Keratinocyte (primary cell): ENCODE results near the gene FAM83G. TPM values are rescaled to one million over a fixed set of nuclear protein-coding genes. Genes with fewer than 3 reads are reported as not detected.

Source experiments
- DNase-seq: peaks from one replicate; pipeline ENCODE4 v3.0.0-alpha.2; 2011; ENCODE audit warnings: low read depth, missing footprints, low spot score
- FAIRE-seq: peaks from 2 replicates; lab custom pipeline; 2011; peaks lifted over from hg19 to GRCh38; lab: Jason Lieb, UNC
- H2AFZ ChIP-seq: 2 replicates; pipeline ENCODE4 v1.6.0; 2012; ENCODE audit warnings: low read length, control low read depth, inconsistent platforms; ENCODE audit not compliant: control insufficient read depth
- H3K27ac ChIP-seq: 2 replicates; pipeline ENCODE4 v1.5.1; 2011; ENCODE audit warnings: low read length; ENCODE audit not compliant: control insufficient read depth, insufficient read depth
- H3K27me3 ChIP-seq: 3 replicates; pipeline ENCODE4 v1.6.0; 2011; ENCODE audit warnings: low read length; ENCODE audit not compliant: control insufficient read depth, insufficient read depth; ENCODE audit errors: extremely low read depth
- H3K36me3 ChIP-seq, 2 experiments: 2 replicates in 1 of 2; 3 replicates in 1 of 2; pipeline ENCODE4 v1.5.1; 2011; ENCODE audit warnings: low read length in 2 of 2, mild to moderate bottlenecking in 1 of 2; ENCODE audit not compliant: control insufficient read depth in 2 of 2, insufficient read depth in 2 of 2; ENCODE audit errors: extremely low read depth in 1 of 2
- H3K4me1 ChIP-seq: 3 replicates; pipeline ENCODE4 v1.5.1; 2011; ENCODE audit warnings: low read length; ENCODE audit not compliant: control insufficient read depth, insufficient read depth; ENCODE audit errors: extremely low read depth
- H3K4me2 ChIP-seq: 3 replicates; pipeline ENCODE4 v1.6.0; 2011; ENCODE audit warnings: low read depth, low read length; ENCODE audit not compliant: control insufficient read depth, insufficient read depth; ENCODE audit errors: extremely low read depth
- H3K4me3 ChIP-seq, 3 experiments: fragments of 200-600 bp in 1 of 3; sonication (generic) in 1 of 3; 2 replicates in 2 of 3; 3 replicates in 1 of 3; pipeline ENCODE4 v1.5.1; 2011 to 2016; ENCODE audit warnings: low read length in 3 of 3, mild to moderate bottlenecking in 3 of 3, control low read depth in 2 of 3, inconsistent platforms in 1 of 3, low read depth in 1 of 3, mixed read lengths in 1 of 3, mixed run types in 1 of 3, moderate library complexity in 1 of 3; ENCODE audit not compliant: control insufficient read depth in 2 of 3, insufficient read depth in 2 of 3; ENCODE audit errors: extremely low read depth in 1 of 3
- H3K79me2 ChIP-seq: 2 replicates; pipeline ENCODE4 v1.6.0; 2012; ENCODE audit warnings: low read length; ENCODE audit not compliant: control insufficient read depth, insufficient read depth
- H3K9ac ChIP-seq: 3 replicates; pipeline ENCODE4 v1.6.0; 2011; ENCODE audit warnings: low read length; ENCODE audit not compliant: control insufficient read depth, insufficient read depth; ENCODE audit errors: extremely low read depth
- H3K9me1 ChIP-seq: 3 replicates; pipeline ENCODE4 v1.6.0; 2011; ENCODE audit warnings: low read length; ENCODE audit not compliant: control insufficient read depth, insufficient read depth; ENCODE audit errors: extremely low read depth
- H3K9me3 ChIP-seq: 2 replicates; pipeline ENCODE4 v1.5.1; 2012; ENCODE audit warnings: low read depth, low read length; ENCODE audit not compliant: control insufficient read depth
- H4K20me1 ChIP-seq: 3 replicates; pipeline ENCODE4 v1.6.0; 2011; ENCODE audit warnings: low read length; ENCODE audit not compliant: control insufficient read depth, insufficient read depth; ENCODE audit errors: extremely low read depth
- EZH2 ChIP-seq: IDR thresholded peaks from one replicate; pipeline ENCODE4 v1.6.1; 2012; ENCODE audit warnings: inconsistent platforms, mild to moderate bottlenecking, low read length, moderate library complexity
- dilution Hi-C: fragments of 300-500 bp; cut with MboI; formaldehyde crosslinking; loops from one replicate; pipeline ENCODE4 v1.7.0; 2020; ENCODE audit warnings: low sequenced_read_pairs; ENCODE audit not compliant: extremely low pct_ligation_motif_present
- polyA plus RNA-seq, 5 experiments: library from polyadenylated mRNA; depleted of rRNA in 3 of 5; stranded (reverse) in 3 of 5; stranded (forward) in 1 of 5; unstranded in 1 of 5; fragments of >200 nt; gene quantifications; 1 replicate in 1 of 5; 2 replicates in 3 of 5; 3 replicates in 1 of 5; pipeline versions ENCODE4 v1.2.1 to v1.2.3, GENCODE V29; 2011 to 2012; ENCODE audit warnings: missing spikeins in 2 of 5, low read depth in 1 of 5, low replicate concordance in 1 of 5
- small RNA-seq, 3 experiments: library from RNA; depleted of rRNA; stranded (forward); fragments of <200 nt; gene quantifications; one replicate each; pipeline ENCODE3, GENCODE V24; 2012; ENCODE audit warnings: low read depth in 3 of 3, low replicate concordance in 1 of 3; ENCODE audit not compliant: insufficient read length in 3 of 3
- TF ChIP-seq, protein P1 (sequence below), 3 experiments: IDR thresholded peaks in 1 of 3; conservative IDR thresholded peaks in 1 of 3; optimal IDR thresholded peaks in 1 of 3; 2 replicates in 2 of 3; 3 replicates in 1 of 3; pipeline versions ENCODE3 to v1.5.1; 2011; ENCODE audit warnings: low read length in 3 of 3, mild to moderate bottlenecking in 3 of 3, moderate library complexity in 2 of 3, control low read depth in 1 of 3, inconsistent platforms in 1 of 3; ENCODE audit not compliant: insufficient read depth in 2 of 3; ENCODE audit errors: extremely low read depth in 1 of 3

Gene FAM83G
- polyA plus RNA-seq, 1 donor (not counting 4 experiments of a cell fraction or from before 2014, with no cell fraction given): 23.2 TPM

GRCh38 chr17:18919963-18920362 is 84.6 kb downstream of the FAM83G start:
- FAIRE-seq: no peak
- Histone ChIP-seq H4K20me1 (peaks cover 2% of the 10 kb centered on the region), H3K4me2 (no peak overlapping the region), H3K27ac (no peak overlapping the region), H3K9me1 (no peaks in the 10 kb centered on the region), H3K4me3 (no peak overlapping the region), H3K27me3 (no peaks in the 10 kb centered on the region), H3K79me2 (peaks cover 1% of the 10 kb centered on the region), H3K36me3 (peaks cover 8 to 20% of the 10 kb centered on the region in 2 experiments), H3K9ac (no peak overlapping the region), H2AFZ (no peak overlapping the region), H3K9me3 (no peaks in the 10 kb centered on the region), H3K4me1 (peaks cover 17% of the 10 kb centered on the region)
- TF ChIP-seq, protein P1, sequence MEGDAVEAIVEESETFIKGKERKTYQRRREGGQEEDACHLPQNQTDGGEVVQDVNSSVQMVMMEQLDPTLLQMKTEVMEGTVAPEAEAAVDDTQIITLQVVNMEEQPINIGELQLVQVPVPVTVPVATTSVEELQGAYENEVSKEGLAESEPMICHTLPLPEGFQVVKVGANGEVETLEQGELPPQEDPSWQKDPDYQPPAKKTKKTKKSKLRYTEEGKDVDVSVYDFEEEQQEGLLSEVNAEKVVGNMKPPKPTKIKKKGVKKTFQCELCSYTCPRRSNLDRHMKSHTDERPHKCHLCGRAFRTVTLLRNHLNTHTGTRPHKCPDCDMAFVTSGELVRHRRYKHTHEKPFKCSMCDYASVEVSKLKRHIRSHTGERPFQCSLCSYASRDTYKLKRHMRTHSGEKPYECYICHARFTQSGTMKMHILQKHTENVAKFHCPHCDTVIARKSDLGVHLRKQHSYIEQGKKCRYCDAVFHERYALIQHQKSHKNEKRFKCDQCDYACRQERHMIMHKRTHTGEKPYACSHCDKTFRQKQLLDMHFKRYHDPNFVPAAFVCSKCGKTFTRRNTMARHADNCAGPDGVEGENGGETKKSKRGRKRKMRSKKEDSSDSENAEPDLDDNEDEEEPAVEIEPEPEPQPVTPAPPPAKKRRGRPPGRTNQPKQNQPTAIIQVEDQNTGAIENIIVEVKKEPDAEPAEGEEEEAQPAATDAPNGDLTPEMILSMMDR (optimal IDR thresholded peaks at IDR 0.05 in 1 of 3, IDR thresholded peaks at IDR 0.05 in 1 of 3, conservative IDR thresholded peaks at IDR 0.05 in 1 of 3; ENCODE audit: extremely low read depth in 1 of 3, insufficient read depth in 2 of 3, low read length in 3 of 3): no peak
- no peak for TF ChIP-seq EZH2
- no peak for DNase-seq
- dilution Hi-C loops: no loop called here

Small RNA genes lying within 50 kb of the gene (small RNA-seq; reads per million reads assigned to genes)
- 0 reads per million in 3 experiments for gene AC090286.3
- 0 reads per million in 3 experiments for gene RF00324

Other genes with a start within 250 kb of the FAM83G start
- gene TVP23B, start 223.6 kb downstream of the FAM83G start, polyA plus RNA-seq: 35.7 to 76.5 TPM (median 53.0 TPM) in 3 replicates
- 26.3 to 39.1 TPM (median 27.2 TPM) in 3 replicates for gene PRPSAP2, start 146.6 kb downstream of the FAM83G start, polyA plus RNA-seq
- 0.02 to 0.04 TPM in 2 of 3 replicates, not detected in the other for gene SLC5A10, start 52.6 kb downstream of the FAM83G start, polyA plus RNA-seq
- gene GRAP, start 42.2 kb upstream of the FAM83G start, polyA plus RNA-seq: 0.02 to 0.05 TPM (median 0.03 TPM) in 3 replicates
- not detected in 3 replicates for gene GRAPL, start 122.8 kb upstream of the FAM83G start, polyA plus RNA-seq
- gene EPN2, start 232.6 kb upstream of the FAM83G start, polyA plus RNA-seq: 21.9 to 34.3 TPM (median 30.2 TPM) in 3 replicates